Adrenal gland (tissue), 12 donors: ENCODE data around the gene SLC9A5. TPM values are rescaled to one million over a fixed set of nuclear protein-coding genes. Genes with fewer than 3 reads are reported as not detected.

ENCODE experiments used
- DNase-seq, 7 donors: peaks; one replicate each; pipeline ENCODE4 v3.0.0-alpha.2; 2019 to 2020
- H3K27ac ChIP-seq, 5 donors: fragments of 200-600 bp; sonication (generic) in 4 of 5; 1 replicate in 3 of 5; 2 replicates in 2 of 5; pipeline versions ENCODE4 v1.5.1 to v1.8.0; 2016 to 2020; ENCODE audit warnings: mild to moderate bottlenecking in 1 of 5
- H3K27me3 ChIP-seq: fragments of 200-600 bp; 2 replicates; pipeline ENCODE4 v1.8.0; 2021
- H3K36me3 ChIP-seq, 2 donors: fragments of 200-600 bp; replicated peaks in 1 of 2; 1 replicate in 1 of 2; 2 replicates in 1 of 2; pipeline versions ENCODE4 v1.5.1 to v1.8.0; 2018 to 2022
- H3K4me1 ChIP-seq, 2 donors: fragments of 200-600 bp; replicated peaks in 1 of 2; 1 replicate in 1 of 2; 2 replicates in 1 of 2; pipeline versions ENCODE4 v1.5.1 to v1.8.0; 2018 to 2021
- H3K4me3 ChIP-seq, 4 donors: fragments of 200-600 bp; sonication (generic) in 3 of 4; one replicate each; pipeline ENCODE4 v1.5.1; 2016 to 2018
- H3K9me3 ChIP-seq, 3 donors: fragments of 200-600 bp; sonication (generic) in 1 of 3; replicated peaks in 1 of 3; 1 replicate in 2 of 3; 2 replicates in 1 of 3; pipeline versions ENCODE4 v1.5.1 to v1.8.0; 2016 to 2021
- CTCF ChIP-seq, 6 experiments: fragments of 450-650 bp in 4 of 6; fragments of 200-600 bp in 2 of 6; sonication (generic) in 1 of 6; IDR thresholded peaks; 1 replicate in 5 of 6; 2 replicates in 1 of 6; pipeline versions ENCODE4 v1.5.1 to v1.8.0; 2016 to 2021; ENCODE audit warnings: antibody characterized with exemption in 6 of 6, mild to moderate bottlenecking in 2 of 6, moderate library complexity in 1 of 6
- POLR2A ChIP-seq, 2 donors: fragments of 450-650 bp; IDR thresholded peaks; one replicate each; pipeline ENCODE4 v1.6.1; 2017; ENCODE audit warnings: antibody characterized with exemption in 2 of 2, mild to moderate bottlenecking in 2 of 2, moderate library complexity in 1 of 2
- WGBS, 4 donors: extraction: QIAGEN DNeasy Blood & Tissue Kit in 2 of 4; methylation state at CpG; one replicate each; pipeline versions ENCODE4 v1.1.5 to v1.1.7; 2013 to 2017; 5-methylcytosine and 5-hydroxymethylcytosine counted together
- intact Hi-C, 2 donors: fragments of 100-400 bp; cut with DNase I; formaldehyde crosslinking; loops; one replicate each; pipeline versions ENCODE4 v1.14.1 to v1.15.0; 2022 to 2023
- polyA plus RNA-seq, 3 donors: library from polyadenylated mRNA; stranded (reverse); fragments of 200-250 nt in 2 of 3; fragments of 350-450 nt in 1 of 3; fragmentation: Illumina TruSeq in 1 of 3; extraction: RNeasy Lipid Tissue Mini Kit (QIAGEN cat#74804) in 1 of 3; gene quantifications; one replicate each; pipeline ENCODE4 v1.2.3, GENCODE V29; 2013 to 2014
- total RNA-seq, 9 donors: library from RNA; depleted of rRNA in 4 of 9; stranded (reverse); fragments of >200 nt in 4 of 9; fragments of 120-200 nt in 1 of 9; fragmentation: NEBNext Ultra II Directional in 1 of 9; extraction: Animal tissue kit (Norgen Biotek cat#: 25700) in 1 of 9; gene quantifications; one replicate each; pipeline versions ENCODE4 v1.1.0 to v1.2.4, GENCODE V29; 2013 to 2023
- donor health status: healthy with polysubstance abuse.
- donor health status: Bipolar disorder and iron deficiency.
- donor health status: DM: yes; HTN: yes; CAD: no.
- donor health status: DM: no; HTN: no; CAD: no.
- donor health status: DM: no; HTN: no; CAD: no.
- donor health status: DM: yes; HTN: yes; CAD: no.

Gene SLC9A5
- total and polyA plus RNA-seq, 12 donors = 0.09 to 2.8 (median 0.83) TPM; not detected in 1

GRCh38 chr16:67277999-67278772, 29.4 kb downstream of the SLC9A5 start:
- intact Hi-C loops = no loop called here
- peak; percentile 70 to 82 (median 75) for DNase-seq
- Histone ChIP-seq H3K4me3 (peak overlapping the region in 1 of 4 donors; percentile 66), H3K27me3 (no peaks in the 10 kb centered on the region), H3K27ac (peak overlapping the region; percentile 11 to 90 (median 79)), H3K9me3 (no peaks in the 10 kb centered on the region), H3K4me1 (peaks cover 16 to 30% of the 10 kb centered on the region in 2 donors), H3K36me3 (no peaks in the 10 kb centered on the region)
- peak in 1 of 2 donors; percentile 10 for TF ChIP-seq POLR2A (IDR thresholded peaks at IDR 0.05)
- no peak for TF ChIP-seq CTCF (IDR thresholded peaks at IDR 0.05)
- whole genome bisulfite sequencing, 4 donors = 49 to 60% (median 54%) methylated on average over 3 to 13 of the region's 13 CpGs

GRCh38 chr16:67278773-67279295, 30.1 kb downstream of the SLC9A5 start:
- TF ChIP-seq POLR2A (IDR thresholded peaks at IDR 0.05) (no peak), CTCF (IDR thresholded peaks at IDR 0.05) (no peak)
- 3 to 7% (median 4%) methylated on average over 13 to 42 of the region's 42 CpGs for WGBS, 4 donors
- H3K4me1 ChIP-seq = peaks cover 16 to 30% of the 10 kb centered on the region in 2 donors
- H3K27ac ChIP-seq = peak overlapping the region in 3 of 5 donors; percentile 79 to 90 (median 83)
- peak in 2 of 7 donors; percentile 30 to 32 for DNase-seq
- no peaks in the 10 kb centered on the region for H3K9me3 ChIP-seq
- no peaks in the 10 kb centered on the region for H3K36me3 ChIP-seq
- intact Hi-C loops = no loop called here
- no peaks in the 10 kb centered on the region for H3K27me3 ChIP-seq
- peak overlapping the region in 1 of 4 donors; percentile 66 for H3K4me3 ChIP-seq

- H3K4me3 ChIP-seq = peak within 1 kb of the TSS in 1 of 4 donors; percentile 66
- TF ChIP-seq CTCF (IDR thresholded peaks at IDR 0.05) (peak in 4 of 6 experiments; percentile 10 to 88 (median 76)), POLR2A (IDR thresholded peaks at IDR 0.05) (peak in 1 of 2 donors; percentile 13)
- DNase-seq = peak; percentile 63 to 77 (median 74)
- WGBS, 4 donors = 21 to 50% (median 21%) methylated on average over 34 to 83 of the region's 83 CpGs; no CpG with 5 or more reads in 1 of the 4 donors
- peaks cover 16 to 30% of the 10 kb centered on the region in 2 donors for H3K4me1 ChIP-seq
- H3K36me3 ChIP-seq = no peaks in the 10 kb centered on the region
- no peaks in the 10 kb centered on the region for H3K9me3 ChIP-seq
- peak within 1 kb of the TSS in 3 of 5 donors; percentile 79 to 90 (median 83) for H3K27ac ChIP-seq
- intact Hi-C loops = no loop called here
- H3K27me3 ChIP-seq = no peaks in the 10 kb centered on the region
Observed at GRCh38 chr16:67279296-67280089, 30.7 kb downstream of the SLC9A5 start, which contains the start of gene PLEKHG4. Gene PLEKHG4 (plus strand): TSS chr16:67279532. CDS start chr16:67280045, 513 bp downstream.
